H1 (cell line): ENCODE measurements around the gene KCNJ9. TPM values are rescaled to one million over a fixed set of nuclear protein-coding genes. Genes with fewer than 3 reads are reported as not detected.

Source experiments
- CTCF ChIA-PET: fragments of 300-600 bp; sonication (Branson Sonifier 250); formaldehyde crosslinking; loops from one replicate; lab custom pipeline; 2021; ENCODE audit not compliant: partially characterized antibody; lab: Charles Lee
- POLR2A ChIA-PET: fragments of 300-600 bp; sonication (Branson Sonifier 250); formaldehyde crosslinking; loops from one replicate; lab custom pipeline; 2021; ENCODE audit warnings: inconsistent platforms; ENCODE audit not compliant: partially characterized antibody; lab: Charles Lee
- DNase-seq, 2 experiments: peaks; one replicate each; pipeline versions ENCODE4 v3.0.0 to v3.0.0-alpha.2; 2010 to 2022; ENCODE audit warnings: low spot score in 2 of 2, low read depth in 1 of 2, mixed read lengths in 1 of 2
- FAIRE-seq: peaks from 2 replicates; lab custom pipeline; 2011; peaks lifted over from hg19 to GRCh38; lab: Jason Lieb, UNC
- H2AFZ ChIP-seq: 2 replicates; pipeline ENCODE4 v1.8.1; 2012; ENCODE audit warnings: low read length, inconsistent platforms
- H2AK5ac ChIP-seq: 2 replicates; pipeline ENCODE4 v1.6.1; 2013; ENCODE audit warnings: low read depth, low read length
- H2BK120ac ChIP-seq: replicated peaks from 2 replicates; pipeline ENCODE3; 2013; ENCODE audit warnings: low read depth, low read length, inconsistent platforms
- H2BK12ac ChIP-seq: 2 replicates; pipeline ENCODE4 v1.6.1; 2013; ENCODE audit warnings: low read depth, low read length
- H2BK15ac ChIP-seq: 2 replicates; pipeline ENCODE4 v1.6.1; 2013; ENCODE audit warnings: low read length
- H2BK20ac ChIP-seq: 2 replicates; pipeline ENCODE4 v1.6.1; 2013; ENCODE audit warnings: low read length
- H2BK5ac ChIP-seq: 2 replicates; pipeline ENCODE4 v1.6.1; 2013; ENCODE audit warnings: low read depth, low read length
- H3K14ac ChIP-seq: 2 replicates; pipeline ENCODE4 v1.6.1; 2013; ENCODE audit warnings: inconsistent platforms; ENCODE audit not compliant: insufficient read length
- H3K18ac ChIP-seq: 2 replicates; pipeline ENCODE4 v1.6.1; 2013; ENCODE audit warnings: low read length; ENCODE audit errors: extremely low read depth
- H3K23ac ChIP-seq: 2 replicates; pipeline ENCODE4 v1.6.1; 2013; ENCODE audit warnings: inconsistent platforms; ENCODE audit not compliant: insufficient read length
- H3K23me2 ChIP-seq: 2 replicates; pipeline ENCODE4 v1.6.1; 2013; ENCODE audit warnings: low read depth, low read length
- H3K27ac ChIP-seq: 2 replicates; pipeline ENCODE4 v1.6.1; 2011; ENCODE audit warnings: low read depth, low read length, inconsistent platforms
- H3K27me3 ChIP-seq, 4 experiments: replicated peaks in 1 of 4; 1 replicate in 1 of 4; 2 replicates in 3 of 4; pipeline versions ENCODE4 v1.6.1 to v1.8.1; 2011 to 2013; ENCODE audit warnings: low read length in 3 of 4, mild to moderate bottlenecking in 3 of 4, inconsistent platforms in 2 of 4, mixed read lengths in 2 of 4, moderate library complexity in 1 of 4; ENCODE audit not compliant: control insufficient read depth in 3 of 4, insufficient read depth in 3 of 4; ENCODE audit errors: extremely low read depth in 1 of 4
- H3K36me3 ChIP-seq, 4 experiments: 2 replicates each; pipeline versions ENCODE4 v1.6.1 to v1.8.1; 2011 to 2013; ENCODE audit warnings: mild to moderate bottlenecking in 4 of 4, low read length in 3 of 4, moderate library complexity in 2 of 4, control low read depth in 1 of 4, inconsistent platforms in 1 of 4; ENCODE audit not compliant: insufficient read depth in 4 of 4, control insufficient read depth in 2 of 4
- H3K4ac ChIP-seq: replicated peaks from 2 replicates; pipeline ENCODE3; 2013; ENCODE audit warnings: low read length, low read depth, mixed read lengths, inconsistent platforms; ENCODE audit not compliant: insufficient read length
- H3K4me1 ChIP-seq, 4 experiments: replicated peaks in 1 of 4; 1 replicate in 1 of 4; 2 replicates in 3 of 4; pipeline versions ENCODE4 v1.6.1 to v1.8.1; 2011 to 2013; ENCODE audit warnings: low read length in 3 of 4, inconsistent platforms in 2 of 4, mixed read lengths in 1 of 4; ENCODE audit not compliant: insufficient read depth in 4 of 4, control insufficient read depth in 3 of 4
- H3K4me2 ChIP-seq, 2 experiments: 2 replicates each; pipeline versions ENCODE4 v1.6.1 to v1.8.1; 2011 to 2013; ENCODE audit warnings: low read depth in 2 of 2, low read length in 2 of 2, control low read depth in 1 of 2, inconsistent platforms in 1 of 2, mild to moderate bottlenecking in 1 of 2; ENCODE audit not compliant: insufficient read depth in 1 of 2
- H3K4me3 ChIP-seq, 4 experiments: fragments of 200-600, 300-600 bp in 1 of 4; sonication (generic), shearing (Covaris generic), sonication (Bioruptor Twin) in 1 of 4; 2 replicates each; pipeline versions ENCODE4 v1.5.1 to v1.8.1; 2011 to 2016; ENCODE audit warnings: low read length in 4 of 4, low read depth in 3 of 4, control low read depth in 2 of 4, inconsistent platforms in 2 of 4, mild to moderate bottlenecking in 2 of 4, mixed read lengths in 1 of 4, moderate library complexity in 1 of 4; ENCODE audit not compliant: insufficient read depth in 2 of 4; ENCODE audit errors: extremely low read depth in 1 of 4
- H3K56ac ChIP-seq: replicated peaks from 2 replicates; pipeline ENCODE3; 2013; ENCODE audit warnings: low read depth, mild to moderate bottlenecking, mixed read lengths, low read length, inconsistent platforms; ENCODE audit not compliant: insufficient read length
- H3K79me1 ChIP-seq: 2 replicates; pipeline ENCODE4 v1.6.1; 2013; ENCODE audit warnings: low read depth, low read length, control low read depth
- H3K79me2 ChIP-seq, 2 experiments: 2 replicates each; pipeline versions ENCODE4 v1.6.1 to v1.8.1; 2012 to 2013; ENCODE audit warnings: low read length in 2 of 2, mild to moderate bottlenecking in 2 of 2, inconsistent platforms in 1 of 2; ENCODE audit not compliant: insufficient read depth in 2 of 2, control insufficient read depth in 1 of 2
- H3K9ac ChIP-seq, 4 experiments: replicated peaks in 1 of 4; 1 replicate in 1 of 4; 2 replicates in 3 of 4; pipeline versions ENCODE4 v1.6.1 to v1.8.1; 2011 to 2013; ENCODE audit warnings: low read depth in 3 of 4, low read length in 3 of 4, control low read depth in 2 of 4, mild to moderate bottlenecking in 2 of 4, moderate library complexity in 2 of 4, inconsistent platforms in 1 of 4; ENCODE audit errors: extremely low read depth in 1 of 4
- H3K9me3 ChIP-seq, 2 experiments: 2 replicates each; pipeline versions ENCODE4 v1.6.1 to v1.8.1; 2012 to 2013; ENCODE audit warnings: mild to moderate bottlenecking in 2 of 2, moderate library complexity in 2 of 2, control low read depth in 1 of 2, inconsistent platforms in 1 of 2, low read depth in 1 of 2, low read length in 1 of 2, mixed read lengths in 1 of 2; ENCODE audit not compliant: insufficient read depth in 2 of 2
- H4K20me1 ChIP-seq, 2 experiments: replicated peaks in 1 of 2; 2 replicates each; pipeline versions ENCODE3 to v1.8.1; 2011 to 2013; ENCODE audit warnings: inconsistent platforms in 2 of 2, low read length in 2 of 2, mild to moderate bottlenecking in 1 of 2; ENCODE audit not compliant: insufficient read depth in 2 of 2, control insufficient read depth in 1 of 2
- H4K5ac ChIP-seq: 2 replicates; pipeline ENCODE4 v1.6.1; 2013; ENCODE audit warnings: low read length, low read depth, mixed read lengths, inconsistent platforms; ENCODE audit not compliant: insufficient read length
- H4K8ac ChIP-seq: 2 replicates; pipeline ENCODE4 v1.8.0; 2013; ENCODE audit warnings: mild to moderate bottlenecking, moderate library complexity, low read length, inconsistent platforms; ENCODE audit not compliant: insufficient read depth; ENCODE audit errors: extremely low read depth
- H4K91ac ChIP-seq: replicated peaks from 2 replicates; pipeline ENCODE3; 2013; ENCODE audit warnings: low read length, mixed read lengths, inconsistent platforms; ENCODE audit not compliant: insufficient read length
- BACH1 ChIP-seq: IDR thresholded peaks from 2 replicates; pipeline ENCODE4 v1.6.1; 2012; ENCODE audit warnings: low read length, improper control_type of control experiment
- RAD21 ChIP-seq, 2 experiments: IDR thresholded peaks in 1 of 2; conservative IDR thresholded peaks in 1 of 2; 2 replicates each; pipeline ENCODE4 v1.6.1; 2011; ENCODE audit warnings: low read depth in 2 of 2, low read length in 2 of 2, improper control_type of control experiment in 1 of 2, inconsistent platforms in 1 of 2, mild to moderate bottlenecking in 1 of 2, moderate library complexity in 1 of 2
- WGBS, 2 experiments: shearing (Covaris generic) in 1 of 2; methylation state at CpG; one replicate each; pipeline versions ENCODE4 v1.1.6 to v1.1.7; 2013 to 2015; ENCODE audit warnings: low lambda C conversion rate in 2 of 2, mixed read lengths in 2 of 2, inconsistent platforms in 1 of 2, low coverage in 1 of 2, missing lambda C conversion rate in 1 of 2; ENCODE audit not compliant: insufficient replicate concordance in 2 of 2, insufficient coverage in 1 of 2, insufficient read length in 1 of 2; ENCODE audit errors: extremely low coverage in 1 of 2, missing lambda C conversion rate in 1 of 2; 5-methylcytosine and 5-hydroxymethylcytosine counted together
- polyA plus RNA-seq, 7 experiments: library from polyadenylated mRNA; depleted of rRNA in 3 of 7; stranded (reverse) in 5 of 7; unstranded in 2 of 7; fragments of >200 nt in 5 of 7; fragments of 200-250 nt in 2 of 7; gene quantifications; 1 replicate in 5 of 7; 2 replicates in 1 of 7; 4 replicates in 1 of 7; pipeline versions ENCODE4 v1.2.1 to v1.2.3, GENCODE V29; 2011 to 2013; ENCODE audit warnings: missing spikeins in 2 of 7, mixed read lengths in 2 of 7
- total RNA-seq: library from RNA; stranded (reverse); fragmentation: NEBNext Ultra II Directional; extraction: Animal tissue kit (Norgen Biotek cat#: 25700); gene quantifications from 2 replicates; pipeline ENCODE4 v1.2.1, GENCODE V29; 2021
- TF ChIP-seq, protein P1 (sequence below), 3 experiments: IDR thresholded peaks; 1 replicate in 2 of 3; 2 replicates in 1 of 3; pipeline versions ENCODE4 v1.5.1 to v1.6.1; 2011; ENCODE audit warnings: low read length in 3 of 3, mild to moderate bottlenecking in 3 of 3, inconsistent platforms in 2 of 3, low read depth in 1 of 3, moderate library complexity in 1 of 3; ENCODE audit not compliant: insufficient read depth in 1 of 3; ENCODE audit errors: control extremely low read depth in 1 of 3

The KCNJ9 gene
- total and polyA plus RNA-seq, 2 of the 8 experiments (the other 6 are each of a cell fraction or from before 2014, with no cell fraction given): 0.02 to 0.13 TPM

DNA sequence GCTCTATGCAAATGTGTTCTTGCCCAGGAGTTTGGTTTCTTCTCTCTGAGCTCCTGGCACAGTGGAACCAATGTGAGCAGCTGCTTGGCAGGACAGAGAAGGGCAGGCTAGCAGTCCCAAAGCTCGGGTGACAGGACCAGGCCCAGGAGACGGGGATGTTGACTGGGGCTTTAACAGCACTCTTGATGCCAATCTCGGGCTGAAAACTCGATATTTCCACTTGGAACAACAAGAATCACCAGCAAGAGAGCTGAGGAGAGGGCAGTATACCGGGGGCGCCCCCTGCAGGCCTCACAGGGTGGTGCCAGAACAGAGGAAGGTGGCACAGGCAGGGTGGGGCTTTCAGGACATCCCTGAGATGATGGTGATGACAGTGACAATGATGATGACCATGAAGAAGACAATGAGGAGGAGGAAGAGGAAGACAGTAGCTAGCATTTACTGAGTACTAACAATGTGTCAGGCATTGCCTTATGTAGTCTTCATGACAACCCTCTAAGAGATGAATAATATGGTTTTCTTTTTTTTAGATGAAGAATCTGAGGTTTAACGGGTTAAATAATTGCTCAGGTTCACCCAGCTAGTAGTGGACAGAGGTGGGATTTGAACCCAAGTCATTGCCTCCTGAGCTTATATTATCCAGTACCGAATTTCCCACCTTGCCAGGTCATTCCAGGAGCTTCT is 2.7 kb upstream of the KCNJ9 start:
- CTCF ChIA-PET: interaction anchor here (0.6 to 50.1 kb wide), 45 partner anchors 4 to 862 kb away, joined by 3 to 1874 read pairs (median 4); partner anchors contain the start of genes ATP1A4, CASQ1, IGSF8 and KCNJ10
- peaks cover 0 to 33% (median 20%) of the 10 kb centered on the region in 4 experiments; a peak in 6 of 7 replicates for H3K27me3 ChIP-seq
- no peaks in the 10 kb centered on the region for H3K36me3 ChIP-seq
- no peak overlapping the region for H2BK15ac ChIP-seq
- FAIRE-seq (no peak), DNase-seq (peak in 1 of 2 experiments; percentile 90)
- peak overlapping the region; percentile 68; the same call in 1 of the 2 replicates for H4K8ac ChIP-seq
- no peak overlapping the region for H4K5ac ChIP-seq
- no peak overlapping the region for H2BK5ac ChIP-seq
- H3K14ac ChIP-seq: no peak overlapping the region
- no peak for TF ChIP-seq BACH1
- peak; percentile 75 to 84 for TF ChIP-seq RAD21 (IDR thresholded peaks at IDR 0.05 in 1 of 2, conservative IDR thresholded peaks at IDR 0.05 in 1 of 2; ENCODE audit: low read depth in 2 of 2, low read length in 2 of 2)
- TF ChIP-seq, protein P1, sequence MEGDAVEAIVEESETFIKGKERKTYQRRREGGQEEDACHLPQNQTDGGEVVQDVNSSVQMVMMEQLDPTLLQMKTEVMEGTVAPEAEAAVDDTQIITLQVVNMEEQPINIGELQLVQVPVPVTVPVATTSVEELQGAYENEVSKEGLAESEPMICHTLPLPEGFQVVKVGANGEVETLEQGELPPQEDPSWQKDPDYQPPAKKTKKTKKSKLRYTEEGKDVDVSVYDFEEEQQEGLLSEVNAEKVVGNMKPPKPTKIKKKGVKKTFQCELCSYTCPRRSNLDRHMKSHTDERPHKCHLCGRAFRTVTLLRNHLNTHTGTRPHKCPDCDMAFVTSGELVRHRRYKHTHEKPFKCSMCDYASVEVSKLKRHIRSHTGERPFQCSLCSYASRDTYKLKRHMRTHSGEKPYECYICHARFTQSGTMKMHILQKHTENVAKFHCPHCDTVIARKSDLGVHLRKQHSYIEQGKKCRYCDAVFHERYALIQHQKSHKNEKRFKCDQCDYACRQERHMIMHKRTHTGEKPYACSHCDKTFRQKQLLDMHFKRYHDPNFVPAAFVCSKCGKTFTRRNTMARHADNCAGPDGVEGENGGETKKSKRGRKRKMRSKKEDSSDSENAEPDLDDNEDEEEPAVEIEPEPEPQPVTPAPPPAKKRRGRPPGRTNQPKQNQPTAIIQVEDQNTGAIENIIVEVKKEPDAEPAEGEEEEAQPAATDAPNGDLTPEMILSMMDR (IDR thresholded peaks at IDR 0.05; ENCODE audit: control extremely low read depth in 1 of 3, insufficient read depth in 1 of 3, low read depth in 1 of 3, low read length in 3 of 3): peak; percentile 91 to 95 (median 93)
- TF ChIP-seq, all 59 proteins: peak for 2
- no peak overlapping the region for H3K4ac ChIP-seq
- H2BK12ac ChIP-seq: no peak overlapping the region
- H4K20me1 ChIP-seq: no peaks in the 10 kb centered on the region
- no peaks in the 10 kb centered on the region; the same call in 1 of the 2 replicates for H3K23me2 ChIP-seq
- no peaks in the 10 kb centered on the region for H3K9me3 ChIP-seq
- H3K23ac ChIP-seq: no peak overlapping the region
- H3K4me3 ChIP-seq: no peak overlapping the region
- peak overlapping the region; percentile 91 for H2AFZ ChIP-seq
- no peak overlapping the region for H2BK120ac ChIP-seq
- H3K18ac ChIP-seq: no peak overlapping the region
- H3K4me1 ChIP-seq: no peaks in the 10 kb centered on the region
- POLR2A ChIA-PET: interaction anchor here (0.8 to 1.8 kb wide), 10 partner anchors 9 to 134 kb away, joined by 3 to 8 read pairs (median 4); no protein-coding TSS in a partner anchor
- 0 out of 4 replicates have a peak overlapping the region, but pooled peaks of 1 of the 2 experiments have one; percentile 3 for H3K4me2 ChIP-seq
- 34% methylated on average over 8 of the region's 8 CpGs; no CpG with 5 or more reads in 1 of the 2 experiments for WGBS, 2 experiments
- no peak overlapping the region for H3K56ac ChIP-seq
- no peaks in the 10 kb centered on the region for H3K79me2 ChIP-seq
- H3K27ac ChIP-seq: no peak overlapping the region
- H3K79me1 ChIP-seq: no peaks in the 10 kb centered on the region
- no peak overlapping the region for H2AK5ac ChIP-seq
- H3K9ac ChIP-seq: no peak overlapping the region
- H4K91ac ChIP-seq: no peak overlapping the region
- no peak overlapping the region for H2BK20ac ChIP-seq
